Measurements from ENCODE around the gene SRRM1. TPM values are rescaled to one million over a fixed set of nuclear protein-coding genes. Genes with fewer than 3 reads are reported as not detected.
"Not testable (repeated sequence)": the region's sequence is repeated elsewhere in the genome, so short reads cannot be mapped to it uniquely, and the experiment has no call there.

The SRRM1 gene
- total and polyA plus RNA-seq, 9 of the 15 experiments (the other 6 are each of a cell fraction or from before 2014, with no cell fraction given), result 54.5 to 268 (median 115) TPM

- TF ChIP-seq, protein P1, sequence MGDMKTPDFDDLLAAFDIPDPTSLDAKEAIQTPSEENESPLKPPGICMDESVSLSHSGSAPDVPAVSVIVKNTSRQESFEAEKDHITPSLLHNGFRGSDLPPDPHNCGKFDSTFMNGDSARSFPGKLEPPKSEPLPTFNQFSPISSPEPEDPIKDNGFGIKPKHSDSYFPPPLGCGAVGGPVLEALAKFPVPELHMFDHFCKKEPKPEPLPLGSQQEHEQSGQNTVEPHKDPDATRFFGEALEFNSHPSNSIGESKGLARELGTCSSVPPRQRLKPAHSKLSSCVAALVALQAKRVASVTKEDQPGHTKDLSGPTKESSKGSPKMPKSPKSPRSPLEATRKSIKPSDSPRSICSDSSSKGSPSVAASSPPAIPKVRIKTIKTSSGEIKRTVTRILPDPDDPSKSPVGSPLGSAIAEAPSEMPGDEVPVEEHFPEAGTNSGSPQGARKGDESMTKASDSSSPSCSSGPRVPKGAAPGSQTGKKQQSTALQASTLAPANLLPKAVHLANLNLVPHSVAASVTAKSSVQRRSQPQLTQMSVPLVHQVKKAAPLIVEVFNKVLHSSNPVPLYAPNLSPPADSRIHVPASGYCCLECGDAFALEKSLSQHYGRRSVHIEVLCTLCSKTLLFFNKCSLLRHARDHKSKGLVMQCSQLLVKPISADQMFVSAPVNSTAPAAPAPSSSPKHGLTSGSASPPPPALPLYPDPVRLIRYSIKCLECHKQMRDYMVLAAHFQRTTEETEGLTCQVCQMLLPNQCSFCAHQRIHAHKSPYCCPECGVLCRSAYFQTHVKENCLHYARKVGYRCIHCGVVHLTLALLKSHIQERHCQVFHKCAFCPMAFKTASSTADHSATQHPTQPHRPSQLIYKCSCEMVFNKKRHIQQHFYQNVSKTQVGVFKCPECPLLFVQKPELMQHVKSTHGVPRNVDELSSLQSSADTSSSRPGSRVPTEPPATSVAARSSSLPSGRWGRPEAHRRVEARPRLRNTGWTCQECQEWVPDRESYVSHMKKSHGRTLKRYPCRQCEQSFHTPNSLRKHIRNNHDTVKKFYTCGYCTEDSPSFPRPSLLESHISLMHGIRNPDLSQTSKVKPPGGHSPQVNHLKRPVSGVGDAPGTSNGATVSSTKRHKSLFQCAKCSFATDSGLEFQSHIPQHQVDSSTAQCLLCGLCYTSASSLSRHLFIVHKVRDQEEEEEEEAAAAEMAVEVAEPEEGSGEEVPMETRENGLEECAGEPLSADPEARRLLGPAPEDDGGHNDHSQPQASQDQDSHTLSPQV (IDR thresholded peaks at IDR 0.05), result no peak
- no peak for TF ChIP-seq CBFB (CRISPR knock-in tag; IDR thresholded peaks at IDR 0.05)
- 0 out of 2 replicates have a peak, but pooled peaks have one; percentile 2 for TF ChIP-seq JUND (IDR thresholded peaks at IDR 0.05; ENCODE audit: borderline replicate concordance, low read depth, low read length)
- 0 out of 3 replicates have a peak, but pooled peaks have one; percentile 18 for TF ChIP-seq JUND (tag; IDR thresholded peaks at IDR 0.05; ENCODE audit: borderline replicate concordance, low read depth, low read length)
- no peak for TF ChIP-seq GABPA (tag; conservative IDR thresholded peaks at IDR 0.05; ENCODE audit: low read depth)
- TF ChIP-seq, protein P2, sequence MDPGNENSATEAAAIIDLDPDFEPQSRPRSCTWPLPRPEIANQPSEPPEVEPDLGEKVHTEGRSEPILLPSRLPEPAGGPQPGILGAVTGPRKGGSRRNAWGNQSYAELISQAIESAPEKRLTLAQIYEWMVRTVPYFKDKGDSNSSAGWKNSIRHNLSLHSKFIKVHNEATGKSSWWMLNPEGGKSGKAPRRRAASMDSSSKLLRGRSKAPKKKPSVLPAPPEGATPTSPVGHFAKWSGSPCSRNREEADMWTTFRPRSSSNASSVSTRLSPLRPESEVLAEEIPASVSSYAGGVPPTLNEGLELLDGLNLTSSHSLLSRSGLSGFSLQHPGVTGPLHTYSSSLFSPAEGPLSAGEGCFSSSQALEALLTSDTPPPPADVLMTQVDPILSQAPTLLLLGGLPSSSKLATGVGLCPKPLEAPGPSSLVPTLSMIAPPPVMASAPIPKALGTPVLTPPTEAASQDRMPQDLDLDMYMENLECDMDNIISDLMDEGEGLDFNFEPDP (CRISPR knock-in tag; IDR thresholded peaks at IDR 0.05), result no peak
- no peak for TF ChIP-seq POLR2H (tag; IDR thresholded peaks at IDR 0.05; ENCODE audit: low read depth)
- TF ChIP-seq NEUROD1 (IDR thresholded peaks at IDR 0.05; ENCODE audit: borderline replicate concordance, low read depth, low read length, partially characterized antibody), result no peak
- peak; percentile 9 for TF ChIP-seq SP2 (IDR thresholded peaks at IDR 0.05; ENCODE audit: extremely low read depth, low read depth, low read length, poor library complexity, severe bottlenecking)
Measured at GRCh38 chr1:24705260-24706073, 62.4 kb downstream of the SRRM1 start (continued).

DNA sequence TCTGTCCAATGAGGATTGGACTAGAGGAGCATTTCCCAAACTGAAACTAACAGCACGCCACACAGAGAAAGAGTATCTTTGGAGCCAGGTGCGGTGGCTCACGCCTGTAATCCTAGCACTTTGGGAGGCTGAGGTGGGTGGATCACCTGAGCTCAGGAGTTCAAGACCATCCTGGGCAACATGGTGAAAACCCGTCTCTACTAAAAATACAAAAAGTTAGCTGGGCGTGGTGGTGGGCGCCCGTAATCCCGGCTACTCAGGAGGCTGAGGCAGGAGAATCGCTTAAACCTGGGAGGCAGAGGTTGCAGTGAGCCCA, 62.9 kb downstream of the SRRM1 start:
- BruUV-seq (replicated peaks); CTCF ChIA-PET (ENCODE audit: low intra/inter-chr PET ratio); DNase-seq (ENCODE audit: extremely low read depth in 1 of 4, low spot score in 3 of 4); H3K9me3 ChIP-seq (replicated peaks; ENCODE audit: control insufficient read depth, insufficient read depth, low read depth, low read length); FAIRE-seq; H3K27me3 ChIP-seq (ENCODE audit: control insufficient read depth in 2 of 2, insufficient read depth in 2 of 2, low read length in 2 of 2); H4K20me1 ChIP-seq (replicated peaks; ENCODE audit: control insufficient read depth, insufficient read depth, low read length); H3K4me3 ChIP-seq; intact Hi-C loops (cut with micrococcal nuclease); in situ Hi-C loops (cut with MboI); H3K79me2 ChIP-seq (ENCODE audit: control insufficient read depth, insufficient read depth, low read length); ATAC-seq; H3K36me3 ChIP-seq (ENCODE audit: control insufficient read depth, insufficient read depth, low read length); H3K9me1 ChIP-seq (ENCODE audit: control insufficient read depth, insufficient read depth, low read length): not testable (repeated sequence)
- peak overlapping the region; percentile 39 to 88; a peak in 2 of 4 replicates for H3K9ac ChIP-seq (ENCODE audit: insufficient read depth in 1 of 2, low read depth in 2 of 2, low read length in 2 of 2)
- H3K27ac ChIP-seq (ENCODE audit: extremely low read depth, low read depth, low read length), result peak overlapping the region; percentile 43; the same call in 2 of the 3 replicates
- H3K4me2 ChIP-seq (ENCODE audit: insufficient read depth, low read length), result peak overlapping the region; percentile 70
- 78% methylated on average over 9 of the region's 9 CpGs for WGBS (ENCODE audit: insufficient coverage, low coverage, missing lambda C conversion rate)
- H3K4me1 ChIP-seq (replicated peaks in 1 of 2; ENCODE audit: control insufficient read depth in 2 of 2, insufficient read depth in 2 of 2, low read length in 2 of 2), result peaks cover 15 to 26% of the 10 kb centered on the region in 2 experiments
- POLR2A ChIA-PET, result interaction anchor here (0.9 to 2.0 kb wide), 6 partner anchors 8 to 43 kb away, joined by 3 to 14 read pairs (median 5); partner anchors contain the start of gene CLIC4
- H2AFZ ChIP-seq (ENCODE audit: low read depth, low read length), result peak overlapping the region; percentile 97
